GM19397 (cell line): Measurements from ENCODE around the gene ATXN7.

ENCODE experiments used
- ATAC-seq: cut with Tn5 transposase; IDR thresholded peaks from one replicate; pipeline ENCODE4 v1.9.1; 2021; ENCODE audit warnings: mild to moderate bottlenecking, moderate library complexity; ENCODE audit not compliant: unreplicated experiment

The ATXN7 gene

GRCh38 chr3:63862804-63863149 is 890 bp upstream of the ATXN7 start:
- no peak for ATAC-seq

- peak; percentile 52 for ATAC-seq
These were observed 619 bp downstream of the ATXN7 start for GRCh38 chr3:63864008-63864964.

- ATAC-seq: no peak
These were observed 1.3 kb downstream of the ATXN7 start for GRCh38 chr3:63864965-63865327.

- ATAC-seq: no peak
These were observed 3.6 kb downstream of the ATXN7 start for GRCh38 chr3:63867225-63867624.

GRCh38 chr3:63869940-63870614 is 6.4 kb downstream of the ATXN7 start:
- no peak for ATAC-seq

- no peak for ATAC-seq
These were observed 6.9 kb downstream of the ATXN7 start for GRCh38 chr3:63870615-63871005.

GRCh38 chr3:63872135-63872924 is 8.7 kb downstream of the ATXN7 start:
- no peak for ATAC-seq

GRCh38 chr3:63874769-63875168 is 11.1 kb downstream of the ATXN7 start:
- ATAC-seq: no peak

- ATAC-seq: no peak
These were observed 11.8 kb downstream of the ATXN7 start for GRCh38 chr3:63875510-63875909.

- ATAC-seq: no peak
These were observed 12.6 kb downstream of the ATXN7 start for GRCh38 chr3:63876260-63876659.

- no peak for ATAC-seq
These were observed 14.2 kb downstream of the ATXN7 start for GRCh38 chr3:63877737-63878393.

GRCh38 chr3:63878394-63879060 is 14.9 kb downstream of the ATXN7 start:
- ATAC-seq: no peak

GRCh38 chr3:63880653-63881052 is 17.0 kb downstream of the ATXN7 start:
- ATAC-seq: no peak

- no peak for ATAC-seq
These were observed 23.2 kb downstream of the ATXN7 start for GRCh38 chr3:63886858-63887257.

- ATAC-seq: no peak
These were observed 27.9 kb downstream of the ATXN7 start for GRCh38 chr3:63891518-63891917.

- no peak for ATAC-seq
These were observed 29.2 kb downstream of the ATXN7 start for GRCh38 chr3:63892773-63893352.

GRCh38 chr3:63895422-63896189 is 31.9 kb downstream of the ATXN7 start:
- ATAC-seq: no peak

- no peak for ATAC-seq
These were observed 32.8 kb downstream of the ATXN7 start for GRCh38 chr3:63896332-63897030.

GRCh38 chr3:63900010-63900409 is 36.3 kb downstream of the ATXN7 start:
- no peak for ATAC-seq
